NCI-H2081 (cell line): ENCODE results near the gene TMEM212.

ENCODE experiments used
- DNase-seq, 2 experiments: peaks; one replicate each; lab custom pipeline; 2025; lab: John Stamatoyannopoulos, UW

TMEM212 gene

GRCh38 chr3:171860830-171861535 is 17.8 kb downstream of the TMEM212 start:
- DNase-seq = no peak

- no peak for DNase-seq
Measured at GRCh38 chr3:171862392-171862791, 19.2 kb downstream of the TMEM212 start.

- no peak for DNase-seq
Measured at GRCh38 chr3:171862993-171863521, 19.9 kb downstream of the TMEM212 start.

GRCh38 chr3:171863920-171864319 is 20.8 kb downstream of the TMEM212 start:
- DNase-seq = no peak

GRCh38 chr3:171865191-171865865 is 22.2 kb downstream of the TMEM212 start:
- DNase-seq = no peak

GRCh38 chr3:171867981-171868380 is 24.8 kb downstream of the TMEM212 start:
- no peak for DNase-seq

- no peak for DNase-seq
Measured at GRCh38 chr3:171871392-171872274, 28.5 kb downstream of the TMEM212 start.

GRCh38 chr3:171873580-171873979 is 30.4 kb downstream of the TMEM212 start:
- DNase-seq = no peak

GRCh38 chr3:171874251-171874681 is 31.1 kb downstream of the TMEM212 start:
- DNase-seq = no peak

- DNase-seq = no peak
Measured at GRCh38 chr3:171874879-171875278, 31.7 kb downstream of the TMEM212 start.

- no peak for DNase-seq
Measured at GRCh38 chr3:171875923-171876412, 32.8 kb downstream of the TMEM212 start.

GRCh38 chr3:171876680-171877147 is 33.6 kb downstream of the TMEM212 start:
- no peak for DNase-seq

- no peak for DNase-seq
Measured at GRCh38 chr3:171878461-171879225, 35.5 kb downstream of the TMEM212 start.

GRCh38 chr3:171879472-171879871 is 36.3 kb downstream of the TMEM212 start:
- DNase-seq = no peak

- DNase-seq = no peak
Measured at GRCh38 chr3:171880101-171880870, 37.1 kb downstream of the TMEM212 start.

GRCh38 chr3:171881251-171881650 is 38.1 kb downstream of the TMEM212 start:
- DNase-seq = no peak

GRCh38 chr3:171883257-171883892 is 40.2 kb downstream of the TMEM212 start:
- DNase-seq = no peak

- DNase-seq = no peak
Measured at GRCh38 chr3:171883893-171884279, 40.7 kb downstream of the TMEM212 start.

GRCh38 chr3:171888466-171888865 is 45.3 kb downstream of the TMEM212 start:
- no peak for DNase-seq

GRCh38 chr3:171890398-171890797 is 47.2 kb downstream of the TMEM212 start:
- DNase-seq = no peak
